Measurements from ENCODE around the gene TNFAIP8. TPM values are rescaled to one million over a fixed set of nuclear protein-coding genes. Genes with fewer than 3 reads are reported as not detected.

TNFAIP8 gene
- total and polyA plus RNA-seq, 11 donors: 3.6 to 30.8 (median 12.6) TPM

GRCh38 chr5:119345861-119346260 lies 10.0 kb upstream of the TNFAIP8 start:
- intact Hi-C loops (cut with DNase I): no loop called here
- H3K27ac ChIP-seq: peak overlapping the region in 1 of 12 donors; percentile 5
- H3K4me1 ChIP-seq: peaks cover 0 to 76% (median 0%) of the 10 kb centered on the region in 12 donors
- 46 to 70% (median 62%) methylated on average over 3 of the region's 3 CpGs for WGBS, 4 donors
- no peaks in the 10 kb centered on the region for H3K9me3 ChIP-seq
- no peaks in the 10 kb centered on the region for H3K36me3 ChIP-seq
- ATAC-seq (no peak), DNase-seq (no peak)
- no peak for TF ChIP-seq POLR2A (IDR thresholded peaks at IDR 0.05)
- TF ChIP-seq CTCF (IDR thresholded peaks at IDR 0.05): no peak
- H3K27me3 ChIP-seq: no peaks in the 10 kb centered on the region
- no peak overlapping the region for H3K4me3 ChIP-seq

- no peaks in the 10 kb centered on the region for H3K9me3 ChIP-seq
- peak overlapping the region in 1 of 12 donors; percentile 5 for H3K27ac ChIP-seq
- 86 to 95% (median 94%) methylated on average over 2 of the region's 2 CpGs for WGBS, 4 donors
- peaks cover 0 to 71% (median 0%) of the 10 kb centered on the region in 12 donors for H3K4me1 ChIP-seq
- intact Hi-C loops (cut with DNase I): no loop called here
- H3K36me3 ChIP-seq: no peaks in the 10 kb centered on the region
- TF ChIP-seq CTCF (IDR thresholded peaks at IDR 0.05) (no peak), POLR2A (IDR thresholded peaks at IDR 0.05) (no peak)
- ATAC-seq (no peak), DNase-seq (no peak)
- H3K27me3 ChIP-seq: no peaks in the 10 kb centered on the region
- H3K4me3 ChIP-seq: no peak overlapping the region
Observed at GRCh38 chr5:119346394-119346793, 9.4 kb upstream of the TNFAIP8 start.

- Histone ChIP-seq H3K9me3 (no peaks in the 10 kb centered on the region), H3K4me3 (no peak overlapping the region), H3K36me3 (no peaks in the 10 kb centered on the region), H3K4me1 (peaks cover 0 to 59% (median 0%) of the 10 kb centered on the region in 12 donors), H3K27me3 (no peaks in the 10 kb centered on the region), H3K27ac (no peak overlapping the region)
- TF ChIP-seq CTCF (IDR thresholded peaks at IDR 0.05): no peak
- no peak for TF ChIP-seq POLR2A (IDR thresholded peaks at IDR 0.05)
- no peak for ATAC-seq
- no peak for DNase-seq
- 0 to 37% methylated on average over 1 of the region's 1 CpG; no CpG with 5 or more reads in 2 of the 4 donors for WGBS, 4 donors
- intact Hi-C loops (cut with DNase I): no loop called here
Observed at GRCh38 chr5:119347574-119347973, 8.2 kb upstream of the TNFAIP8 start.

GRCh38 chr5:119347991-119348390 lies 7.8 kb upstream of the TNFAIP8 start:
- Histone ChIP-seq H3K4me1 (peaks cover 0 to 56% (median 0%) of the 10 kb centered on the region in 12 donors), H3K27me3 (no peaks in the 10 kb centered on the region), H3K36me3 (no peaks in the 10 kb centered on the region), H3K4me3 (no peak overlapping the region), H3K27ac (no peak overlapping the region), H3K9me3 (no peaks in the 10 kb centered on the region)
- intact Hi-C loops (cut with DNase I): no loop called here
- DNase-seq (no peak), ATAC-seq (no peak)
- WGBS, 4 donors: 70 to 95% (median 90%) methylated on average over 1 of the region's 1 CpG
- TF ChIP-seq CTCF (IDR thresholded peaks at IDR 0.05): no peak
- TF ChIP-seq POLR2A (IDR thresholded peaks at IDR 0.05): no peak

Measured in heart left ventricle (tissue), 16 donors.